DMS 273 (cell line): ENCODE results near the gene FUT4.
A peak's percentile ranks its signal among the peaks of the same experiment; 100 is the strongest.
"Not testable (repeated sequence)": the region's sequence is repeated elsewhere in the genome, so short reads cannot be mapped to it uniquely, and the experiment has no call there.

ENCODE experiments used
- DNase-seq: peaks from one replicate; lab custom pipeline; 2025; ENCODE audit not compliant: unreplicated experiment; lab: John Stamatoyannopoulos, UW

Gene FUT4

DNA sequence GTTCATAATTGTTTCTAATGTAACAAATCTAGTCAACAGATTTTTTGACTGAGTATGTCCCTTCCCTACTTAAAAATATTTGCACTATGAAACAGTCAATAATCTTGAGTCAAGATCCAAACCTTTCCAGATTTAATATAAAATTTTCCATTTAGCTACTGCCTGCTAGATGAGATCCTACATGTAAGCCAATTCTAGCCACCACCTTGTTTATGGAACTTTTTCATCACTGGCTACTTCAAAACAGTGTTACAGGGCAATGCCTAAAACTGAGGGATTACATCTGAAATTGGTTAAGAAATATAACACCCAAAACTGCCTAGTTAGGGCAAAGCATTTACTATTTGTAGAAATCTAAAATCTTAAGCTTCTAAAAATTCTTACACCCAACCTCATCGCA lies 10.5 kb upstream of the FUT4 start:
- no peak for DNase-seq

DNA sequence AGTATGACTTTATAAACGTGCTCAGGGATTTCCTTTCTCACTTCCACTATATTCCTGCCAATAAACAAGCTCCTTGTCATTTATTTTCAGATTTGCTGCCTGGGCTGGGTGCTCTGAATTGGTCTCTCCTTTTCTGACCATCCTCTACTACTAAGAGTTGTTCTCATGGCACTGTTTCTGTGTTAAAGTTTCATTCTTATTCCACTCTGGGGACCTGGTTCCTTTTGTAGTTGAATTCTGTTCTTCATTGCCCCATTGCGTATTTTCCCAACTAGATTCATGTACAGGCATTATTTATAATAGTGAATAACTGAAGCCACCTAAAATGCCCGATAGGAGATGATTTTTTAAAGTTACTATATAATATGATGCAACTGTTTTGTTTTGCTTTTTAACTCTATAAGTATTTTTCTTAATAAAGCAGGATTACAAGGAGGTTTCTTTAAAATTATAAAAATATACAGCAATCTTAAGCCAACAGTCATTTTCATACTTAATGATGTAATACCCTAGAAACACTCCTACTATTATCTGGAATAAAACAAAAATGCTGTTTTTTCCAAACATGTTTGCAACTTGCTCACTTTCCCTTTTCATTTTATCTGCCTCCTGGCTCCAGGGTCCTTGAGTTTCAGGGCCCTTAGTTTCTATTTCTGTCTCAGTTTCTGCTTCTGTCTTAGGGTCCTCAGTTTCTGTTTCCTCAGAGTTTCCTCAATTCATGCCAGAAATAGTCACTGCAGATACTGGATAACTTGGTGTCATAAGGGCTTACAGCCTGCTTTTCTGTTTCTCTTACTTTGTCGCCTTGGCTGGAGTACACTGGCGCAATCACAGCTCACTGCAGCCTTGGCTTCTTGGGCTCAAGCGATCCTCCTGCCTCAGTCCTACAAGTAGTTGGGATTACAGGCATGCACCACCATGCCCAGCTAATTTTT lies 9.8 kb upstream of the FUT4 start:
- no peak for DNase-seq

DNA sequence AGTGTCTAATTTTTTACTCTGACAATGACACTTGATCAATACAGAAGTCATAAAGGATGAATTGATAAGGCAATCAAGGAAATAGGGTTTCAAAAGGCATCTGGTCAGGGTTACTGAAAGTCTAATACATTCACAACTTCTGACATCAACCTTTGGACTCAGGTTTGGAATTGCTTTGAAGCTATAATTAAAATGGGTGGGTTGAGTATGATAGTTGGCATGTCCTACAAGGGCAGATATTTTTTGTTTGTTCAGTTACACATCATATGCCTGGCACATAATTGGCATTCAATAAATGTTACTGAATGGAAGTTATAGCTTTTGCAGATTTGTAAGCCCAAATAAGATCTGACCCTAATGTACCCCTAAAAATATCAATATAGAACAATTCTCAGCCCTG lies 7.3 kb upstream of the FUT4 start:
- DNase-seq: no peak

DNA sequence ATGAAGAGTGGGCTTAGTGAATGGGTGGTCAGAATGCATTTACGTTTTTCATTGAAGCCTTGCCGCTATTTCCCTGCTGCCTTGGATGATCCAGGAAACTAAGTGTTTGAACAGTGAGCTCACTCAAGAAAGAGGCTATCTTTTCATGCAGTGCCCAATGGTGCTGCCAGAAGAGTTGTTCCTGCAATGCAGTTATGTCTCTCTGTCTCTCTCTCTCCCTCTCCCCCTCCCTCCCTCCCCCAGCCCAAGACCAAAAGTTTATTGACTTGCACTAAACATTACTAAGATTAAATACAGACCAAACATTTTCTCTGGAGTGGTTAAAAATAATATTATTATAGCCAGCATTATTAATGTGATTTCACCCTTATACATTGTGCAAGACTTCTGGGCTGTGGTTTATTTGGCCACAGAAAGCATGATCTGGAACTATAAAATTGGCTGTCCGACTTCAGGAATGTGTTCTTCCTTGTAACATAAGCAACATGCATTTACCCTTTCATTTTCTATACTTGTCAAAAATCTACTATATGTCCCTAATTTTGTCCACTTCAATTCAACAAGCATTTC lies 6.6 kb upstream of the FUT4 start:
- DNase-seq: no peak

DNA sequence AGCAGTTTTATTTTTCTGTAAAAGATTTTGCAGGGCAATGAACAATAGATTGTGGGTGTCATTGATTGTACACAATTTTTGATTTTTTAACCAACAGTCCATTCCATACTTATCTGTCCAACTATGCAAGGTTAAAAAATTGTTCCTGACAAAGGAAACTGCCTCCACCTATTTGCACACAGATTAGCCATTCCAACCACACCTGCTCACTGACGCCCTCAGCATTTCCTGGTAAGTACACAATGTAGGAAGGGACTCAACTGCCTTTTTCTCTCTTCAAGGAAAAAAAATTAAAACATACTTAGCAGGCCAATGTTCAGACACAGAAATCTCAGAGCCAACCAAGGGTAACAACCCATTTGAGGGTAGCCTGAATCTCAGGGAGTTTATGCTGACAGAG lies 4.3 kb upstream of the FUT4 start:
- DNase-seq: no peak

DNA sequence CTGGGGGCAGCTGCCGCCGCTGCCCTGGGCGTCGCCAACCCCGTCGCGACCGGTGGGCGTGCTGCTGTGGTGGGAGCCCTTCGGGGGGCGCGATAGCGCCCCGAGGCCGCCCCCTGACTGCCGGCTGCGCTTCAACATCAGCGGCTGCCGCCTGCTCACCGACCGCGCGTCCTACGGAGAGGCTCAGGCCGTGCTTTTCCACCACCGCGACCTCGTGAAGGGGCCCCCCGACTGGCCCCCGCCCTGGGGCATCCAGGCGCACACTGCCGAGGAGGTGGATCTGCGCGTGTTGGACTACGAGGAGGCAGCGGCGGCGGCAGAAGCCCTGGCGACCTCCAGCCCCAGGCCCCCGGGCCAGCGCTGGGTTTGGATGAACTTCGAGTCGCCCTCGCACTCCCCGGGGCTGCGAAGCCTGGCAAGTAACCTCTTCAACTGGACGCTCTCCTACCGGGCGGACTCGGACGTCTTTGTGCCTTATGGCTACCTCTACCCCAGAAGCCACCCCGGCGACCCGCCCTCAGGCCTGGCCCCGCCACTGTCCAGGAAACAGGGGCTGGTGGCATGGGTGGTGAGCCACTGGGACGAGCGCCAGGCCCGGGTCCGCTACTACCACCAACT lies 1.0 kb downstream of the FUT4 start:
- no peak for DNase-seq

DNA sequence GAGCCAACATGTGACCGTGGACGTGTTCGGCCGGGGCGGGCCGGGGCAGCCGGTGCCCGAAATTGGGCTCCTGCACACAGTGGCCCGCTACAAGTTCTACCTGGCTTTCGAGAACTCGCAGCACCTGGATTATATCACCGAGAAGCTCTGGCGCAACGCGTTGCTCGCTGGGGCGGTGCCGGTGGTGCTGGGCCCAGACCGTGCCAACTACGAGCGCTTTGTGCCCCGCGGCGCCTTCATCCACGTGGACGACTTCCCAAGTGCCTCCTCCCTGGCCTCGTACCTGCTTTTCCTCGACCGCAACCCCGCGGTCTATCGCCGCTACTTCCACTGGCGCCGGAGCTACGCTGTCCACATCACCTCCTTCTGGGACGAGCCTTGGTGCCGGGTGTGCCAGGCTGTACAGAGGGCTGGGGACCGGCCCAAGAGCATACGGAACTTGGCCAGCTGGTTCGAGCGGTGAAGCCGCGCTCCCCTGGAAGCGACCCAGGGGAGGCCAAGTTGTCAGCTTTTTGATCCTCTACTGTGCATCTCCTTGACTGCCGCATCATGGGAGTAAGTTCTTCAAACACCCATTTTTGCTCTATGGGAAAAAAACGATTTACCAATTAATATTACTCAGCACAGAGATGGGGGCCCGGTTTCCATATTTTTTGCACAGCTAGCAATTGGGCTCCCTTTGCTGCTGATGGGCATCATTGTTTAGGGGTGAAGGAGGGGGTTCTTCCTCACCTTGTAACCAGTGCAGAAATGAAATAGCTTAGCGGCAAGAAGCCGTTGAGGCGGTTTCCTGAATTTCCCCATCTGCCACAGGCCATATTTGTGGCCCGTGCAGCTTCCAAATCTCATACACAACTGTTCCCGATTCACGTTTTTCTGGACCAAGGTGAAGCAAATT lies 1.8 kb downstream of the FUT4 start:
- DNase-seq: peak; percentile 14

DNA sequence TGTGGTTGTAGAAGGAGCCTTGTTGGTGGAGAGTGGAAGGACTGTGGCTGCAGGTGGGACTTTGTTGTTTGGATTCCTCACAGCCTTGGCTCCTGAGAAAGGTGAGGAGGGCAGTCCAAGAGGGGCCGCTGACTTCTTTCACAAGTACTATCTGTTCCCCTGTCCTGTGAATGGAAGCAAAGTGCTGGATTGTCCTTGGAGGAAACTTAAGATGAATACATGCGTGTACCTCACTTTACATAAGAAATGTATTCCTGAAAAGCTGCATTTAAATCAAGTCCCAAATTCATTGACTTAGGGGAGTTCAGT lies 2.4 kb downstream of the FUT4 start:
- DNase-seq: no peak

DNA sequence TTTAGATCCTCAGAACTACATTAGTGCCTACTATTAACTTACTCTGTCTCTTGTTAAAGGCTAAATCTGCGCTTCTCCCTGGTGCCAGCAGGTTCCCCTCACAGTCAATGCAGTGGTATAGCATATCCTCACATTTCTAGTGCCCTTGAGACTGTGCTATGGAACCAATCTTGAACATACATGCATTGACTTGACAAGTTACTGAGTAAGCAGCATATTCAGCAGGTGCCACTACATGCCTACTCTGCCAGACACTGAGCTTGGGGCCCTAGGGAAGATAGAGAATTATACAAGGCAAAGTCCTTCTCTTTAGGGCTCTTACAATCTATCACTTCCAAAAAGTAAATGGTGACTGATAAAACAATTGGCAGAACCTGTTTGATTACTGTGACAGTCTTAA lies 3.2 kb downstream of the FUT4 start:
- DNase-seq: peak; percentile 33

DNA sequence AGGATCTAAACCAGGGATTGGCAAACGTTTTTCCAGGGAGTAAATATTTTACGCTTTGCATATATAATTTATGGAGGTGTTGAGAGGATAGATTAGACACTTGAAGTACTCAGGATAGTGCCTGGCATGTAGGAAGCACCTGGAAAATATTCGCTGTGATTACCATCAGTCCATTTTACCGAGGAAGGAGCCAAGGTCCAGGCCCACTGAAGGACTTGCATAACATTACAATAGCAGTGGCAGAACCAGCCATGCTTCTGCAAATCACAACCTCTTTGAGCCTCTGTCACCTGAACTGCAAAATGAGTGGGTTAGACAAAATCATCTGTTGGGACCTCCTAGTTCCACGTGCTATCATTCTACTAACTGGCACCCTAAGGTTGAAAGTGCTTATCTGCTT lies 5.4 kb downstream of the FUT4 start:
- DNase-seq: no peak

DNA sequence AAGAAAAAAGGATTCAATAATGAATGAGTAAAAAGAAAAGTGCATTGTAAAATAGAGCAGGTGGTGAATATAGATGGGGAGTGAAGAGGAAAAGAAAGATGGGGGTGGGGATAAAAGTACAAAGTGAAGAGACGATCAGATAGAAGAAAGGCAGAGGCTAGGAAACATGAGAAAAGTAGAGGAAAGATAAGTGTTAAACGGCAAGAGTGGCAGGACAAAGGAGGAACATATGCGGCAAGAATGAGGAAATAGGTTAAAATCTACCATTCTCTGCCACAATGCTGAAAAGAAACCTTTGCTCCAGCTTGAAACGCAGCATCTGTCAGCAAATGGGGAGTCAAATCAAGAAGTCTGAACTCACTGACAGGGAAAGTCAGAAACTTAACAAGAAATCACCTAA lies 6.8 kb downstream of the FUT4 start:
- no peak for DNase-seq

DNA sequence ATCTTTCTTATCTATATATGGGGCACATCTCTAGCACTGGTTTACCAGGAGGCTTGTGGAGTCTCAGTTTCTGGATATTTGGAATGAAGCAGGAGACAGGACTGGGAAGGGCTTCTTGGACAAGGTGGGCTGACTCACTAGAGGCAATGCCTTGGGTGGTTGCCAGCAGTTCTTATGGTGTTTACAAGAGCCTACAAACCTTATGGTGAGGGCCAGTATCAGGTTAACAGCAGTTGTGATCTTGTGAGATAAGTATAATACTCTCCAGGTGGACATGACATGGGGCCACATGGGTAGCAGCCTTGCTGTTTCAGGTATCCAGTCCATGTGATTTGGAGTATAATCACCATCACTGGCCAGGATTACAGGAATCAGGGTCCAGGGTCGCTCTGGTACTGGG lies 10.2 kb downstream of the FUT4 start:
- DNase-seq: peak; percentile 94

DNA sequence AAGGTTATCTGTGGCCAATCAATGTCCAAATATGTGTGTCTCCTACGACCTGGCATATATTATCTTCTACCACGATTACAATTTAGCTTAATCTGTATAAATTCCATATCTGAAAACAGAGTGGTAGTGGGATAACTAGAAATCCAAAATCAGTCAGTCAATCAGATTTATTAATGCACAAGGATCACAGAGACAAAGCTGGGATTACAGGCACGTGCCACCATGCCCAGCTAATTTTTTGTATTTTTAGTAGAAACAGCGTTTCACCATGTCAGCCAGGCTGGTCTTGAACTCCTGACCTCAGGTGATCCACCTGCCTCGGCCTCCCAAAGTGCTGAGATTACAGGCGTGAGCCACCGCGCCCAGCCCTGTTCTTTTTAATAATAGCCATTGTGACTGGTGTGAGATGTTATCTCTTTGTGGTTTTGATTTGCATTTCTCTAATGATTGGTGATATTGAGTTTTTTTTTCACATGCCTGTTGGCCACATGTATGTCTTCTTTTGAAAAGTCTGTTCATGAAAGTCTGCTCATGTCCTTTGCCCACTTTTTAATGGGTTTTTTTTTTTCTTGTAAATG lies 12.1 kb downstream of the FUT4 start:
- not testable (repeated sequence) for DNase-seq

DNA sequence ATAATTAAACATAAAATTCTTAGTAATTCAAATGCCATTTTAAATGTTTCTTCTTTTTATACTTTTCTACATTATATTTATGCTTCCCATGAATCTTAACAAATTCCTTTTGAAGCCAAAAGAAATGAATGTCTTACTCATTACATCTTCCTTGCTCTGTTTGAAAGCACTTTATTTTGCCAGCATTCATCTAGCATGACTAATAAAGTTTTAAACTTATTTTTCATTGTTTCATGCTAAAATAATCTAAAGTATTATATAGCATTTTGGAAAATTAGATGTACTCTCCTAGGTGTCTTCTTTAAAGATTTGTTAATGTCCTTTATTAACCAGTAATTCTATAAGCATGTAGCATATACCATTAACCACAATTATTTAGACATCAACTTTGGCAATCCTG lies 13.7 kb downstream of the FUT4 start:
- no peak for DNase-seq

DNA sequence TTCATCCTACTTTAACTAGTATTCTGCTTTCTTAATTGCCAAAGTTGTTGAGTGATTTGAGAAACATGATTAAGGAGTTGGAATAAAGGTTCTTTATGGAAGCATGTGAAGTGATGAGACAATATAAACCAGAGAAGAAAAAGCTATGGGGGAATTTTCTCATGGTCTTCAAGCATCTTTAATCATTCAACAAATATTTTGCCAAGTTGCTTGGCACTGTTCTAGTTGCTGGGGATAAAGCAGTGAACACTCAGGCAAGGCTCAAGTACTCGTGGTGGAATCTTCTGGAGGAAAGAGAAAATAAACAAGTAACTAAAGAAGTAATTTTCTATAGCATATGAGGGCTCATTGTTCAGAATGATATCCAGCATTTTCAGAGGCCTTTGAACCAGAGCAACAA lies 14.3 kb downstream of the FUT4 start:
- DNase-seq: no peak

DNA sequence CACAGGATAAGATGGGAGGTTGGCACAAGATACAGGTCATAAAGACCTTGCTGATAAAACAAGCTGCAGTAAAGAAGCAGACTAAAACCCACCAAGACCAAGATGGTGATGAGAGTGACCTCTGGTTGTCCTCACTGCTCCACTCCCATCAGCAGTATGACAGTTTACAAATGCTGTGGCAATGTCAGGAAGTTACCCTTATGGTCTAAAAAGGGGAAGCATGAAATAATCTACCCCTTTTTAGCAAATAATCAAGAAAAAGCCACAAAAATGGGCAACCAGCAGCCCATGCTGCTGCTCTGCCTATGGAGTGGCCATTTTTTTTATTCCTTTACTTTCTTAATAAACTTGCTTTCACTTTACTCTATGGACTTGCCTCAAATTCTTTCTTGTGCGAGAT lies 14.7 kb downstream of the FUT4 start:
- DNase-seq: no peak

DNA sequence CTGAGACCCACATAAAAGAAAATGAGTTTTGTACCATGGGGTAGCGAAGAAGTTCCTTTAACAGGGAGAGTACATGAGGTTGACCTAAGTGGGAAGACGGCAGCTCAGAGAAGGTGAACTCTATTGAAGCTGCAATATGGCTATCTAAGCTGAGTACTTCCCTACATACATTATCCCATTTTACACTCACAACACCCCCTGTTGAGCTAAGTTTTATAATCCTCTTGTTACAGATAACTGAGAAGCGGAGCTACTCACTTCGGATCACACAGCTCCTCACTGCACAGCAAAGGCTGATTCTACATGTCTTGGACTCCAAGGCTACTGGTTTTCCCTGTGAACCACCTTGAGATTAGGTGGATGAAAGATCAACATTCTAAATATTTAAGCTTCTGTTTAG lies 15.2 kb downstream of the FUT4 start:
- DNase-seq: no peak

DNA sequence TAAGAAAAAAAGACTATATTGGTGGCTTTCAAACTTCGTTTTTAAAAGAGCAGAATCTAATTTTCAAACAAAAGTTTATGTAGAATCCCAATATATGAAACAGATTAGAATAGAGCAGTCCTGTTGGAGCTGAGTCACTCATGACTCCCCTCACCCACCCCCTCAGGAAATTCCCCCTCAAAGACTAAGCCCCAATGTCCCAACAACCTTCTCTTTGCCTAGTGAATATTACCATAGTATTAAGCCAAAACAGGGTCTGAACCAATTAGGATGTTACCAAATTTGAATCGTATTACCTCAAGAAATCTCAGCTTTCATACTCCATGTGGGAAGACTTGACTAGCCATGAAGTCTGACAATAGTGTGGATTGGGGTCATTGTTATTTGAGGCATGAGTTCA lies 15.6 kb downstream of the FUT4 start:
- no peak for DNase-seq

DNA sequence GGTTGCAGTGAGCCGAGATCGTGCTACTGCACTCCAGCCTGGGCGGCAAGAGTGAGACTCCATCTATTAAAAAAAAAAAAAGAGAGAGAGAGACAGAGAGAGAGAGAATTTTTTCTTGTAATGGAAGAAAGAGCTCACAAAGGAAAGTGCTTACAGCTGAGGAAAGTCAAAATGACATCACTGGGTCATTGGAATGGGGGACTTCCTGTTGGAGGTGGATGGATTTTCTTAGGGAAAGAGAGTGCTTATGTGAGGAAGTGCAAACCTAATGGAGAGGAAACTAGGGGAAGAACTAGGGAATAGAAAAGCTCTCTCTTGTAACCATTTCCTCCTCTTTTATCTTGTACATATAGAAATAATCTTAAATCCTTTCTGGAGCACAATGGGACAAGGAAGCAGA lies 17.1 kb downstream of the FUT4 start:
- no peak for DNase-seq

DNA sequence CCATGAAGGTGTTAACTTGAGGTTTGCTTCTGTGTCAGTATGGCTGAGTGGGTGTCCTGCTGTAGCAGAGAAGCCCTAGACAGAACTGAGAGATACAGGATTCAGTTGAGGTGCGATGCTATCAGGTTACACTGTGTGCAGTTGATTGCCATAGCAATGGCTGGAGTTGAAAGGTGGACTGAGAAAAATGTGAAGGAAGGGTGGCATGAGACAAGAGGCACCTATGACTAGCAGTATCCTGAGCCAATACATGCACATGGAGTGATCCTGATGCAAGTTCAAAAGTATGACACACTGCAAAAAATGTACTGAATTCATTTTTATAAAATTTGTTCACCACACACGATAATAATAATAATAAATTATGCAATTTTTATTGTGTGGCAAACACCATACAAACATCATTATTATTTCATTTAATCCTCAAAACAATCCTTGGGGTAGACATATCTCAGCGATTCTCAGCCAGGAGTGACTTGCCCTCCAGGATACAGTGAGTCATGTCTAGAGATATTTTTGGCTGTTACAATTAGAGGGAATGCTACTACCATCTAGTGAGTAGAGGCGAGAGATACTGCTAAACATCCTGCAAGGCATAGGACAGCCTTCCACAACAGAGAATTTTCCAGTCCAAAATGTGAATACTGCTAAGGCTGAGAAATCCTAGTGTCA lies 19.6 kb downstream of the FUT4 start:
- DNase-seq: no peak
